ENCODE measurements around the gene POGLUT3.

POGLUT3 gene

DNA sequence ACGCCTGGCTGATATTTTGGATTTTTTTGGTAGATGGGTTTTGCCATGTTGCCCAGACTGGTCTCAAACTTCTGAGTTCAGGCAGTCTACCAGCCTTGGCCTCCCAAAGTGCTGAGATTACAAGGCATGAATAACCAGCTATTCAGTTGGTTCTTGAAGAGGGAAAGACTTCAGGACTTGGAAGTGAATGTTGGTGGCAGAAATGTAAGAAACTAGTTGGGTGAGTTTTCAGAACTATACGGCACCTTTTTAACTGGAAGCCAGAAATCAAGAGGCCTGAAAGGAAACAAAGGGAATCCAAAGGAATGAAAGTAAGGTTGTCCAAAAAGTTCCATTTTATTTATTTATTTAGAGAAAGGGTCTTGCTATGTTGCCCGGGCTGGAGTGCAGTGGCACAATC, 2.9 kb downstream of the POGLUT3 start:
- no peak overlapping the region for H3K4me3 ChIP-seq (ENCODE audit: low read depth, low read length)
- DNase-seq (ENCODE audit: low read depth), result no peak
- TF ChIP-seq, protein P1, sequence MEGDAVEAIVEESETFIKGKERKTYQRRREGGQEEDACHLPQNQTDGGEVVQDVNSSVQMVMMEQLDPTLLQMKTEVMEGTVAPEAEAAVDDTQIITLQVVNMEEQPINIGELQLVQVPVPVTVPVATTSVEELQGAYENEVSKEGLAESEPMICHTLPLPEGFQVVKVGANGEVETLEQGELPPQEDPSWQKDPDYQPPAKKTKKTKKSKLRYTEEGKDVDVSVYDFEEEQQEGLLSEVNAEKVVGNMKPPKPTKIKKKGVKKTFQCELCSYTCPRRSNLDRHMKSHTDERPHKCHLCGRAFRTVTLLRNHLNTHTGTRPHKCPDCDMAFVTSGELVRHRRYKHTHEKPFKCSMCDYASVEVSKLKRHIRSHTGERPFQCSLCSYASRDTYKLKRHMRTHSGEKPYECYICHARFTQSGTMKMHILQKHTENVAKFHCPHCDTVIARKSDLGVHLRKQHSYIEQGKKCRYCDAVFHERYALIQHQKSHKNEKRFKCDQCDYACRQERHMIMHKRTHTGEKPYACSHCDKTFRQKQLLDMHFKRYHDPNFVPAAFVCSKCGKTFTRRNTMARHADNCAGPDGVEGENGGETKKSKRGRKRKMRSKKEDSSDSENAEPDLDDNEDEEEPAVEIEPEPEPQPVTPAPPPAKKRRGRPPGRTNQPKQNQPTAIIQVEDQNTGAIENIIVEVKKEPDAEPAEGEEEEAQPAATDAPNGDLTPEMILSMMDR (IDR thresholded peaks at IDR 0.05; ENCODE audit: low read depth, low read length, missing control alignments), result no peak

DNA sequence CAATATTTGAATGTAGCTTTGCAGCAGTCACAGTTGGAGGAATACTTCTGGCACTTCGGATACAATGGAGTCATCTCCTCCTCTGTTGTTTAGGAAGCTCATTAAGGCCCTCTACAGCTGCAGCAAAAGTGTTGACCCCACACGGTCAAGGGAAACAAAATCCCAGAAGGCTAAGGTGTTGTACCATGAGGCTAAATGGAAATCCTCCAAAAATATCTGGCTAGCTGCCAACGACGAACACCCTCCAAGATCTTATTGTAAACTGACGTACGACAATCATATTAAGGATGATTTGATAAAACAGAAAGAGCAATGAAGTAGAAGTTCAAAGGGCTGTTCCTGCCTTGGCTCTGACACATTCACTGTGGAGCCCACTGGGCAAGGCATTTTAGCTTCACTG, 4.0 kb downstream of the POGLUT3 start:
- TF ChIP-seq, protein P1 (IDR thresholded peaks at IDR 0.05; ENCODE audit: low read depth, low read length, missing control alignments), result no peak
- no peak overlapping the region for H3K4me3 ChIP-seq (ENCODE audit: low read depth, low read length)
- no peak for DNase-seq (ENCODE audit: low read depth)

DNA sequence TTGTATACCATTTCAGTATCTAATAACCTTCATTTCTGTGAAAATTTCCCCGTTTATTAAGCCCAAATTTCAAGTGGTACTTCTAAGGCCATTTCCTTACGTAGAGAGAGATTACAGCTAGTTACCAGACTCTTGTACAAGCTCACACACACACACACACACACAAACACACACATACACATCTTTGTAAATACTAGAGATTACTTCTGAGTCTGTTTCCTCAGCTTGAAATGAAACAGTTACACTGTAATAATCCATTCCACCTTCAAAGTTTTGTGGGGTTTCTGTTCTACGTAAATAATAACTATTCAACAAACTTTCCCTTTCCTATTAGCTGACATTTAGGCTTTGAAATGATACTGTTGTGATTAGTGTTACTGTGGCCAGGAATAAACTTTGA, 6.2 kb downstream of the POGLUT3 start:
- no peak for DNase-seq (ENCODE audit: low read depth)
- TF ChIP-seq, protein P1 (IDR thresholded peaks at IDR 0.05; ENCODE audit: low read depth, low read length, missing control alignments), result no peak

DNA sequence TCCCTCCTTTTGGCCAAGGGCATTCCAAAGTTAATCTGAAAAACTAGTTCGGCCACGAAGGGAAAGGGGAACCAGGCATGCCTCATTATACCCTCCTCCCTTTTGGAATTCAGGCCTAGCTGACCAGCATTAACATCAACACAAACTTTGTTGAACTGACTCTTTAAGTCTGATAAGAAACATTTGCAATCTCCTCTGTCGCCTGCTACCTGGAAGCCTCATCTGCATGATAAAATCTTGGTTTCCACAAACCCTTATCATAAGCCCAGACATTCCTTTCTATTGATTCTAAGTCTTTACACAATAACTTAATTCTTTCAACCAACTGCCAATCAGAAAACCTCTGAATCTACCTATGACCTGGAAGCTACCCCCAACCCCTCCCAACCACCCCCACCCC, 11.4 kb downstream of the POGLUT3 start:
- DNase-seq (ENCODE audit: low read depth), result no peak
- TF ChIP-seq, protein P1 (IDR thresholded peaks at IDR 0.05; ENCODE audit: low read depth, low read length, missing control alignments), result no peak
- no peak overlapping the region for H3K4me3 ChIP-seq (ENCODE audit: low read depth, low read length)

More for the DNA sequence above, 6.2 kb downstream of the POGLUT3 start:
- H3K4me3 ChIP-seq (ENCODE audit: low read depth, low read length), result no peak overlapping the region

DNA sequence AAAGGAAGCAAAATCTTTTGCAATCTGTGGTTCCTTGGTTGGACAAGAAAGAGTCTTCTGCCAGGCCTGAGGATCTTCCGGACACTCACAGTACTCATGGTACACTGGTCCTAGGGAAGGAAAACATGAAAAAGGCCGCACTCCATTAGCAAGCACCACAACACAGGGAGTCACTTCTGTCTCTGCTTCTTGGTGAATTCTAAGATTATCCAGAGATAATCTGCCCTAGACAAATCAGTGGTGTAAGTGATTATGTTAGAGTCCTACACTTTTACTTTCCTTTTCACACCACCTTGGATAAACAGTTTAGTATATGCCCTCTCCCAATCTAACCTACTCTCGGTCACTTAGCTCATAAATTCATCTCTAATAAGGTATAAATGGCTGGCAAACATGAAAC, 11.9 kb downstream of the POGLUT3 start:
- no peak overlapping the region for H3K4me3 ChIP-seq (ENCODE audit: low read depth, low read length)
- TF ChIP-seq, protein P1 (IDR thresholded peaks at IDR 0.05; ENCODE audit: low read depth, low read length, missing control alignments), result no peak
- DNase-seq (ENCODE audit: low read depth), result no peak

DNA sequence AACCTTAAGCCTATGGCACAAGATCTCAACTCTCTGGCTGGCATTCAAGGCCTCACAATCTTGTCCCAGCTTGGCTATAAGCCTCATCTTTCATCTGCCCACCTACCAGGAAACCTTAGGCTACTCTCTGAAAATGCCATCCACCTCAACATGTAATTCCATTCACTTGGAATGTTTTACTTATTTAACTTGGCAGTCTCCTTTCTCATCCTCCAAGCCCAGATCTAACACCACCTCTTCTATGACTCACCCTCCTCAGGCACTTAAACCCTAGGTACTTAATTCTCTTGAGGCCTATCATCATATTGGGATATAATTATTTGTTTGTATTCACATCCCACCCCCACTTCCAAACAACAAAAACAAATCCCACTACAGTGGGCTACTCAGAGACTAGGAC, 15.0 kb downstream of the POGLUT3 start:
- H3K4me3 ChIP-seq (ENCODE audit: low read depth, low read length), result no peak overlapping the region
- DNase-seq (ENCODE audit: low read depth), result no peak
- TF ChIP-seq, protein P1 (IDR thresholded peaks at IDR 0.05; ENCODE audit: low read depth, low read length, missing control alignments), result no peak

DNA sequence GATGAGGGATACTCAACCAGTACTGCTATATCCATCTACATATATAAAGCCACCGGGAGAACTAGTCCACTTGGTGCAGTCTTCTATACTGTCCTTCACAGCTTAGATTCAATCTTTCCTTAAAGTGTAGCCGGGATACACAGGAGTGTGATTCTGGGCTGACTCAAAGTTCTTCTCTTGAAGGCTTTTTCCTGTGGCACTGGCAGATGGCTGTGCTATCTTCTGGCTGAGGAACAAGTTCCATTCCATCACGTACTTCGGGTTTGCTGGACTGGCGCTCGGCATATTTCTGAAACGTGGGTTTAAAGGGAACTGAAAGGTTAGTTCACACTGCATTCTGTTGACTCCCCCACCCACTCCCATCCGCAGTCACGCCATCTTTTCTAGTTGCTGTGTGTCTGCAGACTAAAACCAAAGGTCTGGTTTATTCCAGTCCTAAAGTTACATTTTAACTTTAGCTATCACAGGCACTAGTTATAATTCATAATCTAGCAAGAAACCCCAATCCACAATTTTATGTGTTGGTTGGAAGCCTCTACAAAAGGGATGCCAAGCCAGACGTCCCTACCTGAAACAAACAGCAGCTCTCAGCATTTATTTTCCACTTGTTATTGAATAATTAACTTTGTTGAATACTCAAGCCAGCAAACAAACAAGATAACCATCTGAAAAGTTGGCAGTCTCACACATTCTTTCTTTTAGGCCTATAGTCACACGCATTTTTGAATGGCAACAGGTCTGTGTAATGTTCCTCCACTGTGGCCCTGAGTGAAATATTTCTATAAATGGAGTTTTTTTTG, 23.3 kb downstream of the POGLUT3 start:
- no peak for DNase-seq (ENCODE audit: low read depth)
- TF ChIP-seq, protein P1 (IDR thresholded peaks at IDR 0.05; ENCODE audit: low read depth, low read length, missing control alignments), result no peak
- H3K4me3 ChIP-seq (ENCODE audit: low read depth, low read length), result no peak overlapping the region

Data from GM12864 (cell line).